OCI-LY7 (cell line): Measurements from ENCODE around the gene NPC1. TPM values are rescaled to one million over a fixed set of nuclear protein-coding genes. Genes with fewer than 3 reads are reported as not detected.

ENCODE experiments used
- BruUV-seq: library from RNA; stranded (reverse); fragments of 400-500 nt; replicated peaks from 2 replicates; lab custom pipeline; 2021; lab: Mats Ljungman, UMichigan
- CTCF ChIA-PET: fragments of 300-600 bp; sonication (Branson Sonifier 250); formaldehyde crosslinking; loops from one replicate; lab custom pipeline; 2022; ENCODE audit warnings: antibody characterized with exemption; ENCODE audit not compliant: unreplicated experiment; lab: Charles Lee
- POLR2A ChIA-PET: fragments of 300-600 bp; sonication (Branson Sonifier 250); formaldehyde crosslinking; loops from one replicate; lab custom pipeline; 2022; ENCODE audit warnings: antibody characterized with exemption; lab: Charles Lee
- DNase-seq: peaks from one replicate; pipeline ENCODE4 v3.0.0-alpha.2; 2015; ENCODE audit warnings: low spot score
- H2AFZ ChIP-seq: fragments of 200-600 bp; sonication (generic), shearing (Covaris generic); 2 replicates; pipeline ENCODE4 v1.6.1; 2014; ENCODE audit warnings: mild to moderate bottlenecking, antibody characterized with exemption, low read length, moderate library complexity
- H3K27ac ChIP-seq: fragments of 200-600 bp; sonication (generic); 2 replicates; pipeline ENCODE4 v1.5.1; 2014; ENCODE audit warnings: mixed run types, low read depth, mild to moderate bottlenecking, moderate library complexity, low read length, inconsistent platforms; ENCODE audit not compliant: poor library complexity, severe bottlenecking
- H3K36me3 ChIP-seq: fragments of 200-600 bp; sonication (generic); 2 replicates; pipeline ENCODE4 v1.6.1; 2014; ENCODE audit warnings: mild to moderate bottlenecking, antibody characterized with exemption, low read length, moderate library complexity, mixed read lengths; ENCODE audit not compliant: insufficient read depth
- H3K4me1 ChIP-seq: fragments of 200-600 bp; sonication (generic); 2 replicates; pipeline ENCODE4 v1.5.1; 2014; ENCODE audit warnings: mild to moderate bottlenecking, low read length; ENCODE audit not compliant: insufficient read depth, poor library complexity, severe bottlenecking
- H3K4me2 ChIP-seq: fragments of 200-600 bp; sonication (generic); 2 replicates; pipeline ENCODE4 v1.6.1; 2014; ENCODE audit warnings: mild to moderate bottlenecking, low read length
- H3K4me3 ChIP-seq: fragments of 200-600 bp; sonication (generic); 2 replicates; pipeline ENCODE4 v1.5.1; 2014; ENCODE audit warnings: mild to moderate bottlenecking, low read depth, low read length; ENCODE audit not compliant: poor library complexity, severe bottlenecking
- H3K79me2 ChIP-seq: fragments of 200-600 bp; sonication (generic); 2 replicates; pipeline ENCODE4 v1.6.1; 2016; ENCODE audit warnings: low read depth, mild to moderate bottlenecking, low read length, moderate library complexity, mixed read lengths; ENCODE audit not compliant: insufficient read depth
- H3K9me2 ChIP-seq: fragments of 200-600 bp; sonication (generic); 2 replicates; pipeline ENCODE4 v1.6.1; 2016; ENCODE audit warnings: mild to moderate bottlenecking, low read length, mixed read lengths; ENCODE audit not compliant: insufficient read depth
- H3K9me3 ChIP-seq: fragments of 200-600 bp; sonication (generic); 2 replicates; pipeline ENCODE4 v1.6.1; 2014; ENCODE audit warnings: mild to moderate bottlenecking, mixed run types, low read length, mixed read lengths
- H4K20me1 ChIP-seq: fragments of 200-600 bp; sonication (generic); 2 replicates; pipeline ENCODE4 v1.6.1; 2014; ENCODE audit warnings: mild to moderate bottlenecking, antibody characterized with exemption, low read length, moderate library complexity, mixed read lengths; ENCODE audit not compliant: insufficient read depth
- EZH2phosphoT487 ChIP-seq: fragments of 200-600 bp; sonication (generic); IDR thresholded peaks from 2 replicates; pipeline ENCODE4 v1.6.1; 2018; ENCODE audit warnings: low read depth, borderline replicate concordance, mild to moderate bottlenecking, mixed run types, antibody characterized with exemption, low read length, moderate library complexity, mixed read lengths
- intact Hi-C: fragments of 100-400 bp; cut with micrococcal nuclease; formaldehyde crosslinking; loops from one replicate; pipeline ENCODE4 v1.10.0; 2022; ENCODE audit not compliant: unreplicated experiment
- total RNA-seq, 2 experiments: library from RNA; depleted of rRNA in 1 of 2; stranded (reverse); fragments of >200 nt in 1 of 2; shearing (Covaris generic) in 1 of 2; gene quantifications; 2 replicates each; pipeline ENCODE4 v1.2.3, GENCODE V29; 2014 to 2022
- TF ChIP-seq, protein P1 (sequence below): fragments of 200-600 bp; sonication (generic); conservative IDR thresholded peaks from 2 replicates; pipeline ENCODE4 v1.5.1; 2014; ENCODE audit warnings: mild to moderate bottlenecking, antibody characterized with exemption, low read length, moderate library complexity, mixed read lengths

The NPC1 gene
- total RNA-seq, 2 experiments from 2014 or later: 26.0 to 38.9 TPM

GRCh38 chr18:23627970-23628369 is 41.7 kb upstream of the NPC1 start:
- Histone ChIP-seq H3K79me2 (no peaks in the 10 kb centered on the region), H3K4me2 (no peak overlapping the region), H3K9me3 (no peaks in the 10 kb centered on the region), H4K20me1 (no peaks in the 10 kb centered on the region), H3K27ac (no peak overlapping the region), H3K9me2 (no peaks in the 10 kb centered on the region), H2AFZ (no peak overlapping the region), H3K36me3 (no peaks in the 10 kb centered on the region), H3K4me1 (no peaks in the 10 kb centered on the region), H3K4me3 (no peak overlapping the region)
- BruUV-seq: no TSS peak
- no peak for TF ChIP-seq EZH2phosphoT487
- TF ChIP-seq, protein P1, sequence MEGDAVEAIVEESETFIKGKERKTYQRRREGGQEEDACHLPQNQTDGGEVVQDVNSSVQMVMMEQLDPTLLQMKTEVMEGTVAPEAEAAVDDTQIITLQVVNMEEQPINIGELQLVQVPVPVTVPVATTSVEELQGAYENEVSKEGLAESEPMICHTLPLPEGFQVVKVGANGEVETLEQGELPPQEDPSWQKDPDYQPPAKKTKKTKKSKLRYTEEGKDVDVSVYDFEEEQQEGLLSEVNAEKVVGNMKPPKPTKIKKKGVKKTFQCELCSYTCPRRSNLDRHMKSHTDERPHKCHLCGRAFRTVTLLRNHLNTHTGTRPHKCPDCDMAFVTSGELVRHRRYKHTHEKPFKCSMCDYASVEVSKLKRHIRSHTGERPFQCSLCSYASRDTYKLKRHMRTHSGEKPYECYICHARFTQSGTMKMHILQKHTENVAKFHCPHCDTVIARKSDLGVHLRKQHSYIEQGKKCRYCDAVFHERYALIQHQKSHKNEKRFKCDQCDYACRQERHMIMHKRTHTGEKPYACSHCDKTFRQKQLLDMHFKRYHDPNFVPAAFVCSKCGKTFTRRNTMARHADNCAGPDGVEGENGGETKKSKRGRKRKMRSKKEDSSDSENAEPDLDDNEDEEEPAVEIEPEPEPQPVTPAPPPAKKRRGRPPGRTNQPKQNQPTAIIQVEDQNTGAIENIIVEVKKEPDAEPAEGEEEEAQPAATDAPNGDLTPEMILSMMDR: no peak
- ChIA-PET POLR2A (interaction anchor here (0.7 to 1.4 kb wide), 3 partner anchors 11 to 725 kb away, joined by 3 to 4 read pairs (median 3); no protein-coding TSS in a partner anchor), CTCF (no interaction called here)
- intact Hi-C loops: loop anchor here (10.0 kb wide), 1 partner anchor 377 kb away; no protein-coding TSS in a partner anchor
- no peak for DNase-seq

- Histone ChIP-seq H4K20me1 (no peaks in the 10 kb centered on the region), H3K36me3 (no peaks in the 10 kb centered on the region), H3K4me3 (no peak overlapping the region), H3K9me3 (no peaks in the 10 kb centered on the region), H3K4me1 (no peaks in the 10 kb centered on the region), H2AFZ (no peak overlapping the region), H3K9me2 (no peaks in the 10 kb centered on the region), H3K4me2 (no peak overlapping the region), H3K79me2 (no peaks in the 10 kb centered on the region), H3K27ac (no peak overlapping the region)
- no TSS peak for BruUV-seq
- no peak for DNase-seq
- TF ChIP-seq, protein P1: no peak
- TF ChIP-seq EZH2phosphoT487: no peak
- intact Hi-C loops: loop anchor here (10.0 kb wide), 1 partner anchor 377 kb away; no protein-coding TSS in a partner anchor
- ChIA-PET CTCF (no interaction called here), POLR2A (interaction anchor here (0.6 to 0.9 kb wide), 2 partner anchors 12 to 657 kb away, joined by 3 read pairs; no protein-coding TSS in a partner anchor)
These were observed 41.0 kb upstream of the NPC1 start for GRCh38 chr18:23627321-23627720.
